H1 (cell line): ENCODE results near the gene TRIL. TPM values are rescaled to one million over a fixed set of nuclear protein-coding genes. Genes with fewer than 3 reads are reported as not detected.
A peak's percentile ranks its signal among the peaks of the same experiment; 100 is the strongest.

Experiments used
- CTCF ChIA-PET: fragments of 300-600 bp; sonication (Branson Sonifier 250); formaldehyde crosslinking; loops from one replicate; lab custom pipeline; 2021; ENCODE audit not compliant: partially characterized antibody; lab: Charles Lee
- POLR2A ChIA-PET: fragments of 300-600 bp; sonication (Branson Sonifier 250); formaldehyde crosslinking; loops from one replicate; lab custom pipeline; 2021; ENCODE audit warnings: inconsistent platforms; ENCODE audit not compliant: partially characterized antibody; lab: Charles Lee
- DNase-seq, 2 experiments: peaks; one replicate each; pipeline versions ENCODE4 v3.0.0 to v3.0.0-alpha.2; 2010 to 2022; ENCODE audit warnings: low spot score in 2 of 2, low read depth in 1 of 2, mixed read lengths in 1 of 2
- FAIRE-seq: peaks from 2 replicates; lab custom pipeline; 2011; peaks lifted over from hg19 to GRCh38; lab: Jason Lieb, UNC
- H2AFZ ChIP-seq: 2 replicates; pipeline ENCODE4 v1.8.1; 2012; ENCODE audit warnings: low read length, inconsistent platforms
- H2AK5ac ChIP-seq: 2 replicates; pipeline ENCODE4 v1.6.1; 2013; ENCODE audit warnings: low read depth, low read length
- H2BK120ac ChIP-seq: replicated peaks from 2 replicates; pipeline ENCODE3; 2013; ENCODE audit warnings: low read depth, low read length, inconsistent platforms
- H2BK12ac ChIP-seq: 2 replicates; pipeline ENCODE4 v1.6.1; 2013; ENCODE audit warnings: low read depth, low read length
- H2BK15ac ChIP-seq: 2 replicates; pipeline ENCODE4 v1.6.1; 2013; ENCODE audit warnings: low read length
- H2BK20ac ChIP-seq: 2 replicates; pipeline ENCODE4 v1.6.1; 2013; ENCODE audit warnings: low read length
- H2BK5ac ChIP-seq: 2 replicates; pipeline ENCODE4 v1.6.1; 2013; ENCODE audit warnings: low read depth, low read length
- H3K14ac ChIP-seq: 2 replicates; pipeline ENCODE4 v1.6.1; 2013; ENCODE audit warnings: inconsistent platforms; ENCODE audit not compliant: insufficient read length
- H3K18ac ChIP-seq: 2 replicates; pipeline ENCODE4 v1.6.1; 2013; ENCODE audit warnings: low read length; ENCODE audit errors: extremely low read depth
- H3K23ac ChIP-seq: 2 replicates; pipeline ENCODE4 v1.6.1; 2013; ENCODE audit warnings: inconsistent platforms; ENCODE audit not compliant: insufficient read length
- H3K23me2 ChIP-seq: 2 replicates; pipeline ENCODE4 v1.6.1; 2013; ENCODE audit warnings: low read depth, low read length
- H3K27ac ChIP-seq: 2 replicates; pipeline ENCODE4 v1.6.1; 2011; ENCODE audit warnings: low read depth, low read length, inconsistent platforms
- H3K27me3 ChIP-seq, 4 experiments: replicated peaks in 1 of 4; 1 replicate in 1 of 4; 2 replicates in 3 of 4; pipeline versions ENCODE4 v1.6.1 to v1.8.1; 2011 to 2013; ENCODE audit warnings: low read length in 3 of 4, mild to moderate bottlenecking in 3 of 4, inconsistent platforms in 2 of 4, mixed read lengths in 2 of 4, moderate library complexity in 1 of 4; ENCODE audit not compliant: control insufficient read depth in 3 of 4, insufficient read depth in 3 of 4; ENCODE audit errors: extremely low read depth in 1 of 4
- H3K36me3 ChIP-seq, 4 experiments: 2 replicates each; pipeline versions ENCODE4 v1.6.1 to v1.8.1; 2011 to 2013; ENCODE audit warnings: mild to moderate bottlenecking in 4 of 4, low read length in 3 of 4, moderate library complexity in 2 of 4, control low read depth in 1 of 4, inconsistent platforms in 1 of 4; ENCODE audit not compliant: insufficient read depth in 4 of 4, control insufficient read depth in 2 of 4
- H3K4ac ChIP-seq: replicated peaks from 2 replicates; pipeline ENCODE3; 2013; ENCODE audit warnings: low read length, low read depth, mixed read lengths, inconsistent platforms; ENCODE audit not compliant: insufficient read length
- H3K4me1 ChIP-seq, 4 experiments: replicated peaks in 1 of 4; 1 replicate in 1 of 4; 2 replicates in 3 of 4; pipeline versions ENCODE4 v1.6.1 to v1.8.1; 2011 to 2013; ENCODE audit warnings: low read length in 3 of 4, inconsistent platforms in 2 of 4, mixed read lengths in 1 of 4; ENCODE audit not compliant: insufficient read depth in 4 of 4, control insufficient read depth in 3 of 4
- H3K4me2 ChIP-seq, 2 experiments: 2 replicates each; pipeline versions ENCODE4 v1.6.1 to v1.8.1; 2011 to 2013; ENCODE audit warnings: low read depth in 2 of 2, low read length in 2 of 2, control low read depth in 1 of 2, inconsistent platforms in 1 of 2, mild to moderate bottlenecking in 1 of 2; ENCODE audit not compliant: insufficient read depth in 1 of 2
- H3K4me3 ChIP-seq, 4 experiments: fragments of 200-600, 300-600 bp in 1 of 4; sonication (generic), shearing (Covaris generic), sonication (Bioruptor Twin) in 1 of 4; 2 replicates each; pipeline versions ENCODE4 v1.5.1 to v1.8.1; 2011 to 2016; ENCODE audit warnings: low read length in 4 of 4, low read depth in 3 of 4, control low read depth in 2 of 4, inconsistent platforms in 2 of 4, mild to moderate bottlenecking in 2 of 4, mixed read lengths in 1 of 4, moderate library complexity in 1 of 4; ENCODE audit not compliant: insufficient read depth in 2 of 4; ENCODE audit errors: extremely low read depth in 1 of 4
- H3K56ac ChIP-seq: replicated peaks from 2 replicates; pipeline ENCODE3; 2013; ENCODE audit warnings: low read depth, mild to moderate bottlenecking, mixed read lengths, low read length, inconsistent platforms; ENCODE audit not compliant: insufficient read length
- H3K79me1 ChIP-seq: 2 replicates; pipeline ENCODE4 v1.6.1; 2013; ENCODE audit warnings: low read depth, low read length, control low read depth
- H3K79me2 ChIP-seq, 2 experiments: 2 replicates each; pipeline versions ENCODE4 v1.6.1 to v1.8.1; 2012 to 2013; ENCODE audit warnings: low read length in 2 of 2, mild to moderate bottlenecking in 2 of 2, inconsistent platforms in 1 of 2; ENCODE audit not compliant: insufficient read depth in 2 of 2, control insufficient read depth in 1 of 2
- H3K9ac ChIP-seq, 4 experiments: replicated peaks in 1 of 4; 1 replicate in 1 of 4; 2 replicates in 3 of 4; pipeline versions ENCODE4 v1.6.1 to v1.8.1; 2011 to 2013; ENCODE audit warnings: low read depth in 3 of 4, low read length in 3 of 4, control low read depth in 2 of 4, mild to moderate bottlenecking in 2 of 4, moderate library complexity in 2 of 4, inconsistent platforms in 1 of 4; ENCODE audit errors: extremely low read depth in 1 of 4
- H3K9me3 ChIP-seq, 2 experiments: 2 replicates each; pipeline versions ENCODE4 v1.6.1 to v1.8.1; 2012 to 2013; ENCODE audit warnings: mild to moderate bottlenecking in 2 of 2, moderate library complexity in 2 of 2, control low read depth in 1 of 2, inconsistent platforms in 1 of 2, low read depth in 1 of 2, low read length in 1 of 2, mixed read lengths in 1 of 2; ENCODE audit not compliant: insufficient read depth in 2 of 2
- H4K20me1 ChIP-seq, 2 experiments: replicated peaks in 1 of 2; 2 replicates each; pipeline versions ENCODE3 to v1.8.1; 2011 to 2013; ENCODE audit warnings: inconsistent platforms in 2 of 2, low read length in 2 of 2, mild to moderate bottlenecking in 1 of 2; ENCODE audit not compliant: insufficient read depth in 2 of 2, control insufficient read depth in 1 of 2
- H4K5ac ChIP-seq: 2 replicates; pipeline ENCODE4 v1.6.1; 2013; ENCODE audit warnings: low read length, low read depth, mixed read lengths, inconsistent platforms; ENCODE audit not compliant: insufficient read length
- H4K8ac ChIP-seq: 2 replicates; pipeline ENCODE4 v1.8.0; 2013; ENCODE audit warnings: mild to moderate bottlenecking, moderate library complexity, low read length, inconsistent platforms; ENCODE audit not compliant: insufficient read depth; ENCODE audit errors: extremely low read depth
- H4K91ac ChIP-seq: replicated peaks from 2 replicates; pipeline ENCODE3; 2013; ENCODE audit warnings: low read length, mixed read lengths, inconsistent platforms; ENCODE audit not compliant: insufficient read length
- E2F6 ChIP-seq: IDR thresholded peaks from 2 replicates; pipeline ENCODE4 v1.6.1; 2012; ENCODE audit warnings: inconsistent platforms
- SRF ChIP-seq: IDR thresholded peaks from 2 replicates; pipeline ENCODE4 v1.6.1; 2011; ENCODE audit warnings: mild to moderate bottlenecking, low read depth, low read length, moderate library complexity
- WGBS, 2 experiments: shearing (Covaris generic) in 1 of 2; methylation state at CpG; one replicate each; pipeline versions ENCODE4 v1.1.6 to v1.1.7; 2013 to 2015; ENCODE audit warnings: low lambda C conversion rate in 2 of 2, mixed read lengths in 2 of 2, inconsistent platforms in 1 of 2, low coverage in 1 of 2, missing lambda C conversion rate in 1 of 2; ENCODE audit not compliant: insufficient replicate concordance in 2 of 2, insufficient coverage in 1 of 2, insufficient read length in 1 of 2; ENCODE audit errors: extremely low coverage in 1 of 2, missing lambda C conversion rate in 1 of 2; 5-methylcytosine and 5-hydroxymethylcytosine counted together
- polyA plus RNA-seq, 7 experiments: library from polyadenylated mRNA; depleted of rRNA in 3 of 7; stranded (reverse) in 5 of 7; unstranded in 2 of 7; fragments of >200 nt in 5 of 7; fragments of 200-250 nt in 2 of 7; gene quantifications; 1 replicate in 5 of 7; 2 replicates in 1 of 7; 4 replicates in 1 of 7; pipeline versions ENCODE4 v1.2.1 to v1.2.3, GENCODE V29; 2011 to 2013; ENCODE audit warnings: missing spikeins in 2 of 7, mixed read lengths in 2 of 7
- total RNA-seq: library from RNA; stranded (reverse); fragmentation: NEBNext Ultra II Directional; extraction: Animal tissue kit (Norgen Biotek cat#: 25700); gene quantifications from 2 replicates; pipeline ENCODE4 v1.2.1, GENCODE V29; 2021

Gene TRIL
- total and polyA plus RNA-seq, 2 of the 8 experiments (the other 6 are each of a cell fraction or from before 2014, with no cell fraction given), result 3.9 to 5.5 TPM

- CTCF ChIA-PET, result interaction anchor here (0.7 to 34.2 kb wide), 10 partner anchors 12 to 157 kb away, joined by 3 to 576 read pairs (median 50); no protein-coding TSS in a partner anchor
Measured at GRCh38 chr7:28954946-28955345, 3.2 kb downstream of the TRIL start.

More at GRCh38 chr7:28954946-28955345, 3.2 kb downstream of the TRIL start:
- Histone ChIP-seq H4K5ac (no peak overlapping the region), H3K4me1 (peaks cover 3 to 21% (median 16%) of the 10 kb centered on the region in 4 experiments), H3K9ac (no peak overlapping the region), H4K20me1 (peaks cover 0 to 3% of the 10 kb centered on the region in 2 experiments), H2BK120ac (no peak overlapping the region), H3K14ac (no peak overlapping the region), H2BK12ac (peak overlapping the region; percentile 76; the same call in 1 of the 2 replicates), H3K79me2 (no peaks in the 10 kb centered on the region), H2AK5ac (no peak overlapping the region), H3K56ac (no peak overlapping the region), H3K4me3 (peak overlapping the region; percentile 46 to 74 (median 62); a peak in 7 of 8 replicates), H3K23ac (no peak overlapping the region), H3K4me2 (peak overlapping the region; percentile 72 to 93), H3K27me3 (peaks cover 11 to 46% (median 38%) of the 10 kb centered on the region in 4 experiments), H4K8ac (peak overlapping the region; percentile 64; the same call in 1 of the 2 replicates), H3K18ac (no peak overlapping the region), H3K36me3 (no peaks in the 10 kb centered on the region), H3K27ac (no peak overlapping the region), H2BK5ac (no peak overlapping the region), H4K91ac (no peak overlapping the region), H3K9me3 (no peaks in the 10 kb centered on the region), H2BK15ac (0 out of 2 replicates have a peak overlapping the region, but pooled peaks have one; percentile 61), H3K4ac (no peak overlapping the region), H2BK20ac (no peak overlapping the region), H3K23me2 (peaks cover 27% of the 10 kb centered on the region), H2AFZ (no peak overlapping the region), H3K79me1 (no peaks in the 10 kb centered on the region)
- POLR2A ChIA-PET, result interaction anchor here (1.6 to 3.0 kb wide), 3 partner anchors 29 to 52 kb away, joined by 3 to 9 read pairs (median 4); no protein-coding TSS in a partner anchor
- WGBS, 2 experiments, result 50% methylated on average over 5 of the region's 5 CpGs; no CpG with 5 or more reads in 1 of the 2 experiments
- FAIRE-seq (peak; percentile 82), DNase-seq (no peak)
- TF ChIP-seq E2F6 (peak; percentile 39; the same call in 1 of the 2 replicates), SRF (no peak)
